Right lobe of liver (tissue), 6 donors: ENCODE measurements around the gene MEAF6. TPM values are rescaled to one million over a fixed set of nuclear protein-coding genes. Genes with fewer than 3 reads are reported as not detected.

ENCODE experiments used
- ATAC-seq, 4 donors: fragments of 200-7000 bp; cut with Tn5 transposase; one replicate each; pipeline ENCODE4 v1.9.1; 2020; ENCODE audit warnings: mild to moderate bottlenecking in 4 of 4, moderate library complexity in 4 of 4
- DNase-seq, 3 donors: peaks; one replicate each; pipeline ENCODE4 v3.0.0-alpha.2; 2020
- H3K27ac ChIP-seq, 3 donors: fragments of 200-600 bp; one replicate each; pipeline ENCODE4 v1.8.0; 2022
- H3K27me3 ChIP-seq, 2 donors: fragments of 200-600 bp; one replicate each; pipeline ENCODE4 v1.8.0; 2022
- H3K36me3 ChIP-seq, 4 donors: fragments of 200-600 bp; sonication (generic) in 1 of 4; one replicate each; pipeline versions ENCODE4 v1.5.1 to v1.8.0; 2017 to 2022; ENCODE audit warnings: control low read depth in 1 of 4
- H3K4me1 ChIP-seq, 4 donors: fragments of 200-600 bp; sonication (generic) in 1 of 4; one replicate each; pipeline versions ENCODE4 v1.5.1 to v1.8.0; 2017 to 2022; ENCODE audit warnings: control low read depth in 1 of 4
- H3K4me3 ChIP-seq, 3 donors: fragments of 200-600 bp; one replicate each; pipeline ENCODE4 v1.8.0; 2022
- H3K9me3 ChIP-seq, 4 donors: fragments of 200-600 bp; sonication (generic) in 1 of 4; one replicate each; pipeline versions ENCODE4 v1.5.1 to v1.8.0; 2017 to 2022; ENCODE audit warnings: control low read depth in 1 of 4
- CTCF ChIP-seq, 4 donors: fragments of 200-600 bp in 3 of 4; fragments of 450-650 bp in 1 of 4; IDR thresholded peaks; one replicate each; pipeline versions ENCODE4 v1.5.1 to v1.8.0; 2016 to 2022; ENCODE audit warnings: antibody characterized with exemption in 4 of 4, mild to moderate bottlenecking in 2 of 4
- POLR2A ChIP-seq: fragments of 450-650 bp; IDR thresholded peaks from one replicate; pipeline ENCODE4 v1.6.1; 2017; ENCODE audit warnings: antibody characterized with exemption, mild to moderate bottlenecking
- WGBS: methylation state at CpG from one replicate; pipeline ENCODE4 v1.1.6; 2018; ENCODE audit warnings: low coverage, low lambda C conversion rate; ENCODE audit not compliant: insufficient coverage; ENCODE audit errors: missing lambda C conversion rate; 5-methylcytosine and 5-hydroxymethylcytosine counted together
- intact Hi-C, 2 donors: fragments of 100-400 bp; cut with DNase I; formaldehyde crosslinking; loops; one replicate each; pipeline versions ENCODE4 v1.11.2 to v1.14.1; 2022
- long read RNA-seq: library from polyadenylated mRNA; unstranded; transcript quantifications from one replicate; pipeline ENCODE4 v2.0.0, GENCODE V29; 2019
- total RNA-seq, 6 experiments: library from RNA; depleted of rRNA in 2 of 6; stranded (reverse); fragments of >200 nt in 2 of 6; fragmentation: NEBNext Ultra II Directional in 3 of 6; extraction: Animal tissue kit (Norgen Biotek cat#: 25700) in 3 of 6; gene quantifications; one replicate each; pipeline versions ENCODE4 v1.1.0 to v1.2.4, GENCODE V29; 2016 to 2023
- donor health status: DM: no; HTN: yes; CAD: no.
- donor health status: DM: no; HTN: no; CAD: no.
- donor health status: DM: no; HTN: no; CAD: no.
- donor health status: DM: no; HTN: yes; CAD: no.
- donor health status: DM: no; HTN: yes; CAD: no.

MEAF6 gene
- 10 to 100 TPM; 12.9 to 55.9 (median 32.8) TPM for total RNA-seq
- long read RNA-seq, transcript MEAF6-201 (7 exons, 1,525 nt) = major isoform, 5 of 9 reads
- long read RNA-seq, partial matches to known transcripts = 0 of 9 reads
- long read RNA-seq, other reads (novel, unspliced or antisense) = 1 of 9 reads

GRCh38 chr1:37514350-37515184, at the start of gene MEAF6:
TSS of gene MEAF6 (minus strand) at chr1:37514766. CDS start at chr1:37514746, 20 bp downstream.
- H3K27ac ChIP-seq = peak within 1 kb of the TSS; percentile 94 to 98 (median 95)
- no peaks in the 10 kb centered on the region for H3K27me3 ChIP-seq
- peak; percentile 93 to 97 (median 94) for ATAC-seq

GRCh38 chr1:37562984-37563383, 48.4 kb upstream of the MEAF6 start:
- no peak for ATAC-seq
- no peaks in the 10 kb centered on the region for H3K27me3 ChIP-seq
- intact Hi-C loops = no loop called here
- peaks cover 0 to 34% (median 13%) of the 10 kb centered on the region in 4 donors for H3K36me3 ChIP-seq
- 100% methylated on average over 1 of the region's 1 CpG for WGBS
- no peak overlapping the region for H3K4me3 ChIP-seq
- no peak for DNase-seq
- H3K27ac ChIP-seq = no peak overlapping the region
- TF ChIP-seq POLR2A (no peak), CTCF (IDR thresholded peaks at IDR 0.05) (no peak)
- H3K9me3 ChIP-seq = no peaks in the 10 kb centered on the region
- peaks cover 0 to 9% (median 0%) of the 10 kb centered on the region in 4 donors for H3K4me1 ChIP-seq

More at GRCh38 chr1:37514350-37515184, at the start of gene MEAF6:
- WGBS = 2% methylated on average over 30 of the region's 100 CpGs
- Histone ChIP-seq H3K36me3 (peaks cover 0 to 23% (median 7%) of the 10 kb centered on the region in 4 donors), H3K4me3 (peak within 1 kb of the TSS; percentile 83 to 90 (median 89)), H3K9me3 (no peaks in the 10 kb centered on the region), H3K4me1 (peaks cover 0 to 24% (median 6%) of the 10 kb centered on the region in 4 donors)
- peak; percentile 87 to 89 (median 88) for DNase-seq
- TF ChIP-seq POLR2A (peak; percentile 96), CTCF (IDR thresholded peaks at IDR 0.05) (peak; percentile 54 to 87 (median 74))
- intact Hi-C loops = no loop called here

- Histone ChIP-seq H3K27me3 (no peaks in the 10 kb centered on the region), H3K27ac (no peak overlapping the region), H3K9me3 (no peaks in the 10 kb centered on the region), H3K4me1 (peaks cover 0 to 11% (median 0%) of the 10 kb centered on the region in 4 donors), H3K36me3 (peaks cover 0 to 19% (median 5%) of the 10 kb centered on the region in 4 donors), H3K4me3 (no peak overlapping the region)
- intact Hi-C loops = no loop called here
- 85% methylated on average over 8 of the region's 21 CpGs for WGBS
- TF ChIP-seq CTCF (IDR thresholded peaks at IDR 0.05) = peak; percentile 19 to 41 (median 23)
- TF ChIP-seq POLR2A = no peak
- DNase-seq (no peak), ATAC-seq (no peak)
Measured at GRCh38 chr1:37561133-37562132, 46.9 kb upstream of the MEAF6 start.
